IPS-20b (cell line): ENCODE results near the gene KRTAP5-4.
"Not testable (repeated sequence)": the region's sequence is repeated elsewhere in the genome, so short reads cannot be mapped to it uniquely, and the experiment has no call there.

Experiments
- H3K27ac ChIP-seq: one replicate; pipeline ENCODE4 v1.5.1; 2013; ENCODE audit warnings: low read length
- H3K27me3 ChIP-seq: 2 replicates; pipeline ENCODE4 v1.6.1; 2013; ENCODE audit warnings: mild to moderate bottlenecking, low read length, inconsistent platforms; ENCODE audit not compliant: insufficient read depth
- H3K36me3 ChIP-seq: 2 replicates; pipeline ENCODE4 v1.6.1; 2013; ENCODE audit warnings: low read depth, mild to moderate bottlenecking, inconsistent platforms, low read length, moderate library complexity; ENCODE audit not compliant: insufficient read depth
- H3K4me1 ChIP-seq: 2 replicates; pipeline ENCODE4 v1.6.1; 2013; ENCODE audit warnings: mild to moderate bottlenecking, control low read depth, inconsistent platforms, low read length, moderate library complexity; ENCODE audit not compliant: insufficient read depth
- H3K4me3 ChIP-seq: 2 replicates; pipeline ENCODE4 v1.5.1; 2013; ENCODE audit warnings: mild to moderate bottlenecking, low read length, inconsistent platforms
- H3K9ac ChIP-seq: 2 replicates; pipeline ENCODE4 v1.6.1; 2013; ENCODE audit warnings: low read depth, mild to moderate bottlenecking, inconsistent platforms, low read length, moderate library complexity
- H3K9me3 ChIP-seq: 2 replicates; pipeline ENCODE4 v1.6.1; 2013; ENCODE audit warnings: mild to moderate bottlenecking, low read depth, low read length, inconsistent platforms; ENCODE audit not compliant: insufficient read depth

The KRTAP5-4 gene

DNA sequence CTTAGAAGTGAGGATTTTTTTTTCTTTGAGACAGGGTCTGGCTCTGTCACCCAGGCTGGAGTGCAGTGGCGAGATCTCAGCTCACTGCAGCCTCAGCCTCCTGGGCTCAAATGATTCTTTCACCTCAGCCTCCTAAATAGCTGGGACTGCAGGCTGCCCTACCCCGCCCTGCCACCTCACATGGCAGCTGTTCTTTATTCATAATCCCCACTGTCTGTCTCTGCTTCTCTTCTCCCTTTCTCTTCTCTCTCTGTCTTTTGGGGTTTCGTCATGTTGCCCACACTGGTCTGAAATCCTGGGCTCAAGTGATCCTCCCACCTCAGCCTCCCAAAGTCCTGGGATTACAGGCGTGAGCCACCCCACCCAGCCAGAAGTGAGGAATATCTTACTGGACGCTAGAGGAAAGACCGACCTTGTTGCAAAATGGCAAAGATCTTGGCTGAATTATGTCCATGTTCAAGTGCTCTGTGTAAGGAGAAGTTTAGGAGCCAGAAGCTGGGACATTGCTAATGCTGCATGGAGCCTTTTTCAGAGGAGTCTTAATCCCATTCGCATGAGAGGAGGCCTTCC is 29.6 kb upstream of the KRTAP5-4 start:
- H3K36me3 ChIP-seq, result no peaks in the 10 kb centered on the region
- H3K9me3 ChIP-seq, result no peaks in the 10 kb centered on the region
- no peak overlapping the region for H3K9ac ChIP-seq
- peaks cover 13% of the 10 kb centered on the region; the same call in 1 of the 2 replicates for H3K27me3 ChIP-seq
- no peak overlapping the region for H3K27ac ChIP-seq
- H3K4me1 ChIP-seq, result no peaks in the 10 kb centered on the region
- H3K4me3 ChIP-seq, result no peak overlapping the region

- Histone ChIP-seq H3K4me1 (no peaks in the 10 kb centered on the region), H3K36me3 (no peaks in the 10 kb centered on the region), H3K4me3 (no peak overlapping the region), H3K9me3 (no peaks in the 10 kb centered on the region), H3K27ac (no peak overlapping the region), H3K9ac (no peak overlapping the region), H3K27me3 (peaks cover 13% of the 10 kb centered on the region; the same call in 1 of the 2 replicates)
Measured at GRCh38 chr11:1650918-1651262, 29.0 kb upstream of the KRTAP5-4 start.

DNA sequence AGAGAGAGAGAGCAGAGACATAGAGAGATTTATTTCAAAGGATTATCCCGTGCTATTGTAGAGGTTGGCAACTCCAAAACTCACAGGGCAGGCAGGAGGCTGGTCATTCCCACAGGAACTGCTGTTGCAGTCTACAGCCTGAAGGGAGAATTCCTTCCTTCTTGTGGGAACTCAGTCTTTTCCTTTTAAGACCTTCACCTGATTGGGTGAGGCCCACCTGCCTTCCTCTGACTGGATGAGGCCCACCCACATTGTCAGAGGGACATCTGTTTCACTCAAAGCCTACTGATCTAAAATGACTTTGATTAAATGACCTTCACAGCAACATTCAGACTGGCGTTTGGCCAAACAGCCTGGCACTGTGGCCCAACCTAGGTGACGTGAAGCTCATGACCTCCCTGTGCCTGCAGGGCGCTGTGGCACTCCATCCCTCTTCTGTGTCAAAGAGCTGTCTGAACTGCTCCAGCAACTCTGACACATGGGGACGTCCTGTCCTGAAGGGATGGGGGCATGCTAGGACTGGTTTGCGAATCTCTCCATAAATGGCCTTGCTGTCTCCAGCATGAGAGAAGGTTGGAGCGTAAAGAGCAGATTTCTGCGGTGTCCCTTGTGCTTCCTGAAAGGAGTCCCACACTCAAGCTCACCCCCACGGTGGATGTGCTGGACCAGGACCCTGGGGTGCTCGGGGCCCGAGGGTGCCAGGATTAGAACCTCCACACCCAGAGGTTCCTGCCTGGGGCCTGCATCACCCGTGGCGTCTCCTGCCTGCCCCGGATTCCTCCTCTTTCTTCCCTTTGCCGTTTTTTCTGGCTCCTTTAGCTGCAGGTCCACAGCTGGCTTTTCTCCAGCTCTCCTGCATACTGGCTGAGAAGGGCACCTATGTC is 28.3 kb upstream of the KRTAP5-4 start:
- Histone ChIP-seq H3K4me3 (no peak overlapping the region), H3K9me3 (no peaks in the 10 kb centered on the region), H3K9ac (no peak overlapping the region), H3K4me1 (no peaks in the 10 kb centered on the region), H3K27ac (no peak overlapping the region), H3K36me3 (no peaks in the 10 kb centered on the region), H3K27me3 (peaks cover 13% of the 10 kb centered on the region)

- no peaks in the 10 kb centered on the region for H3K9me3 ChIP-seq
- peaks cover 10% of the 10 kb centered on the region for H3K27me3 ChIP-seq
- H3K36me3 ChIP-seq, result no peaks in the 10 kb centered on the region
- H3K9ac ChIP-seq, result no peak overlapping the region
- H3K4me3 ChIP-seq, result no peak overlapping the region
- no peaks in the 10 kb centered on the region for H3K4me1 ChIP-seq
- no peak overlapping the region for H3K27ac ChIP-seq
Measured at GRCh38 chr11:1648653-1649420, 26.9 kb upstream of the KRTAP5-4 start.

GRCh38 chr11:1647901-1648652 is 26.1 kb upstream of the KRTAP5-4 start:
- Histone ChIP-seq H3K9me3 (no peaks in the 10 kb centered on the region), H3K4me3 (no peak overlapping the region), H3K9ac (no peak overlapping the region), H3K27ac (no peak overlapping the region), H3K4me1 (no peaks in the 10 kb centered on the region), H3K27me3 (peaks cover 3% of the 10 kb centered on the region), H3K36me3 (no peaks in the 10 kb centered on the region)

GRCh38 chr11:1646540-1646939 is 24.6 kb upstream of the KRTAP5-4 start:
- H3K9ac ChIP-seq, H3K27ac ChIP-seq, H3K9me3 ChIP-seq, H3K4me3 ChIP-seq, H3K4me1 ChIP-seq, H3K27me3 ChIP-seq, H3K36me3 ChIP-seq: not testable (repeated sequence)

GRCh38 chr11:1645357-1645821 is 23.5 kb upstream of the KRTAP5-4 start:
- Histone ChIP-seq H3K27ac (no peak overlapping the region), H3K9ac (no peak overlapping the region), H3K9me3 (no peaks in the 10 kb centered on the region), H3K27me3 (no peaks in the 10 kb centered on the region; the same call in 1 of the 2 replicates), H3K36me3 (no peaks in the 10 kb centered on the region), H3K4me1 (no peaks in the 10 kb centered on the region), H3K4me3 (no peak overlapping the region)

GRCh38 chr11:1644601-1645356 is 22.8 kb upstream of the KRTAP5-4 start:
- Histone ChIP-seq H3K27ac (no peak overlapping the region), H3K27me3 (no peaks in the 10 kb centered on the region; the same call in 1 of the 2 replicates), H3K9me3 (no peaks in the 10 kb centered on the region), H3K4me1 (no peaks in the 10 kb centered on the region), H3K9ac (no peak overlapping the region), H3K4me3 (no peak overlapping the region), H3K36me3 (no peaks in the 10 kb centered on the region)

GRCh38 chr11:1643146-1643690 is 21.3 kb upstream of the KRTAP5-4 start:
- no peaks in the 10 kb centered on the region for H3K4me1 ChIP-seq
- no peaks in the 10 kb centered on the region; the same call in 1 of the 2 replicates for H3K27me3 ChIP-seq
- no peak overlapping the region for H3K4me3 ChIP-seq
- no peaks in the 10 kb centered on the region for H3K36me3 ChIP-seq
- no peak overlapping the region for H3K27ac ChIP-seq
- no peaks in the 10 kb centered on the region for H3K9me3 ChIP-seq
- no peak overlapping the region for H3K9ac ChIP-seq

DNA sequence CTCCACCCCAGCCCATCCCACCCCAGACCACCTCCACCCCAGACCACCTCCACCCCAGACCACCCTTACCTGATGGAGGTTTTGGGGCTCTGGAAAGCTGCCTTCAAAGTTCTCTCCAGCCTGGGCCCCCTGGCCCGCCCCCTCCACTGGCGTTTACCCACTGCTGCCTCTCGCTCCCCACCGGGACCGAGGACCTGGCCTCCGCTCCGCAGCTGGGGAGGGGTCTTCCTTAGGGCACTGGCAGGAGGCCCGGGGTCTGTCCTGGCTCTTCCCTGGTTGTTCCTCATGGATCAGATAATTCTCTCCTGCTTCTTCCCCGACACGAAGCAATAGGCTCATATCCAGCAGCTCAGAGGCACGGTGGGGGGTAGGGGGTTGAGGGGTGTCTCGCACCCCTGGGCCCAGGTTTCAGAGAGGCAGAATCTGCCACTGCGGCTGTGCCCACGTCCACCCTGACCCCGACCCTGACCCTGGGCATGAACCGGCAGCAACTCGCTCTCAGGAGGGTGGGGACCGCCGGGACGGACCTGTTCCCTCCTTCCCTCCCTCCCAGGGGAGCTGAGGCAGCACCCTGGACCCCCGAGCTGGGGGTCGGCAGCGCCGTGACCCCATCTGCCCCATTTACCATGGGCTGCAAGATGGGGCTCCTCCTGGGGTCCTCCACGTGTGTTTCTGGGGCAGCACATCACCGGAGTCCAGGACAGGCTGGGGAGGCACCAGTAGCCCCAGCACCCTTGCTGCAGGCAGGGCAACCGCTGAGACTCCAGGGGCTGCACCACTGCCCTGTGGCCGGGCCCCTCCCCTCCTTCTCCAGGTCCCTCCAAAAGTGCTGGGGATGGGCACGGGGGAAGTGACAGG is 20.6 kb upstream of the KRTAP5-4 start:
- Histone ChIP-seq H3K9me3 (no peaks in the 10 kb centered on the region), H3K36me3 (no peaks in the 10 kb centered on the region), H3K27me3 (no peaks in the 10 kb centered on the region; the same call in 1 of the 2 replicates), H3K4me3 (no peak overlapping the region), H3K27ac (no peak overlapping the region), H3K4me1 (no peaks in the 10 kb centered on the region), H3K9ac (no peak overlapping the region)
